ENCODE measurements around the gene PKP3. TPM values are rescaled to one million over a fixed set of nuclear protein-coding genes. Genes with fewer than 3 reads are reported as not detected.

The PKP3 gene
- polyA plus RNA-seq, 1 donor (not counting 4 experiments of a cell fraction or from before 2014, with no cell fraction given), result 125 TPM

DNA sequence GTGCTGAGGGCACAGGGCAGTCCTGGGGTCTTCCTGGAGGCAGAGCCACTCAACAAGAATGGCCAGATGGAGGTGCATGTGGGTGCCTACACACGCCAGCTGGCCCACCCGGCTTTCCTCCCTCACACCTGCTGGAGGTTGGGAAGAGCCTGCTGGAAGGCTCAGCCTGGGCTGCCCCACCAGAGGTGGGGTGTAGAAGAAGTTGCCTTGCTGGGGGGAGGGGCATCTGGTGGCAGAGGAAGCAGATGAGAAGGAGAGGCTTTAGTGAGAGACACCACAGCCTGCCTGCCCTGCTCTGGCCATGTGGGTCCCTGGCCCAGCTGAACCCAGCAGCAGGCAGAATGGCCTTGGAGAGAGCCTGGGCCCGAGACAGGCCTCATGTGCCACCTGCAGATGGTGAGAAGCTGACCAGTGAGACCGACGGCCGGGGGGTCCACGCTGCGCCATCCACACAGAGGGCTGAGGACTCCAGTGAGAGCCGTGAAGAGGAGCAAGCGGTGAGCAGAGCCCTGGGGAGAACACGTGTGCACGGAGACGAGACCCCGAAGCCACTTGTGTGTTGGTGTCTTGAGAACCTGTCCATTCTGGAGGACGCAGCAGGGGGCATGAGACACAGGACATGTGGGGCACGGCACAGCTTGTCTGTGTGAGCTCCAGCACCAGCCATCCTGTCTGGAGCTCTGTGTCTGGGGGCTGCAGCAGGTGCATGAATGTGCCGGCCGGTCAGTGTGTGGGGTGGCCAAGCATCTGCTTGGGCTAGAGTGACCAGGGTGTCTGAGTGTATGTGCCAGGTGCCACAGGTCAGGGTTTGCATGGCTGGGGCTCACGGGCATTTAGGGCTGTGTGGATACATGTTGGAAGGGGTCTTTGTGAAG, 22.1 kb upstream of the PKP3 start:
- dilution Hi-C loops (cut with MboI; ENCODE audit: extremely low pct_ligation_motif_present, low sequenced_read_pairs), result no loop called here
- Histone ChIP-seq H3K9ac (ENCODE audit: control insufficient read depth, extremely low read depth, insufficient read depth, low read length) (no peak overlapping the region), H3K4me2 (ENCODE audit: control insufficient read depth, extremely low read depth, insufficient read depth, low read depth, low read length) (no peak overlapping the region), H3K4me1 (ENCODE audit: control insufficient read depth, extremely low read depth, insufficient read depth, low read length) (peaks cover 9% of the 10 kb centered on the region), H3K27me3 (ENCODE audit: control insufficient read depth, extremely low read depth, insufficient read depth, low read length) (peaks cover 47% of the 10 kb centered on the region), H3K9me1 (ENCODE audit: control insufficient read depth, extremely low read depth, insufficient read depth, low read length) (no peaks in the 10 kb centered on the region), H3K4me3 (ENCODE audit: control insufficient read depth in 2 of 3, extremely low read depth in 1 of 3, insufficient read depth in 2 of 3, low read depth in 1 of 3, low read length in 3 of 3) (no peak overlapping the region), H4K20me1 (ENCODE audit: control insufficient read depth, extremely low read depth, insufficient read depth, low read length) (no peaks in the 10 kb centered on the region), H2AFZ (ENCODE audit: control insufficient read depth, low read length) (no peak overlapping the region), H3K79me2 (ENCODE audit: control insufficient read depth, insufficient read depth, low read length) (no peaks in the 10 kb centered on the region), H3K27ac (ENCODE audit: control insufficient read depth, insufficient read depth, low read length) (no peak overlapping the region), H3K9me3 (ENCODE audit: control insufficient read depth, low read depth, low read length) (no peaks in the 10 kb centered on the region), H3K36me3 (ENCODE audit: control insufficient read depth in 2 of 2, extremely low read depth in 1 of 2, insufficient read depth in 2 of 2, low read length in 2 of 2) (peaks cover 0 to 3% of the 10 kb centered on the region in 2 experiments)
- DNase-seq (ENCODE audit: low read depth, low spot score), result no peak
- no peak for FAIRE-seq
- TF ChIP-seq EZH2 (IDR thresholded peaks at IDR 0.05; ENCODE audit: low read length), result no peak
- TF ChIP-seq, protein P1, sequence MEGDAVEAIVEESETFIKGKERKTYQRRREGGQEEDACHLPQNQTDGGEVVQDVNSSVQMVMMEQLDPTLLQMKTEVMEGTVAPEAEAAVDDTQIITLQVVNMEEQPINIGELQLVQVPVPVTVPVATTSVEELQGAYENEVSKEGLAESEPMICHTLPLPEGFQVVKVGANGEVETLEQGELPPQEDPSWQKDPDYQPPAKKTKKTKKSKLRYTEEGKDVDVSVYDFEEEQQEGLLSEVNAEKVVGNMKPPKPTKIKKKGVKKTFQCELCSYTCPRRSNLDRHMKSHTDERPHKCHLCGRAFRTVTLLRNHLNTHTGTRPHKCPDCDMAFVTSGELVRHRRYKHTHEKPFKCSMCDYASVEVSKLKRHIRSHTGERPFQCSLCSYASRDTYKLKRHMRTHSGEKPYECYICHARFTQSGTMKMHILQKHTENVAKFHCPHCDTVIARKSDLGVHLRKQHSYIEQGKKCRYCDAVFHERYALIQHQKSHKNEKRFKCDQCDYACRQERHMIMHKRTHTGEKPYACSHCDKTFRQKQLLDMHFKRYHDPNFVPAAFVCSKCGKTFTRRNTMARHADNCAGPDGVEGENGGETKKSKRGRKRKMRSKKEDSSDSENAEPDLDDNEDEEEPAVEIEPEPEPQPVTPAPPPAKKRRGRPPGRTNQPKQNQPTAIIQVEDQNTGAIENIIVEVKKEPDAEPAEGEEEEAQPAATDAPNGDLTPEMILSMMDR (optimal IDR thresholded peaks at IDR 0.05 in 1 of 3, IDR thresholded peaks at IDR 0.05 in 1 of 3, conservative IDR thresholded peaks at IDR 0.05 in 1 of 3; ENCODE audit: extremely low read depth in 1 of 3, insufficient read depth in 2 of 3, low read length in 3 of 3), result no peak

DNA sequence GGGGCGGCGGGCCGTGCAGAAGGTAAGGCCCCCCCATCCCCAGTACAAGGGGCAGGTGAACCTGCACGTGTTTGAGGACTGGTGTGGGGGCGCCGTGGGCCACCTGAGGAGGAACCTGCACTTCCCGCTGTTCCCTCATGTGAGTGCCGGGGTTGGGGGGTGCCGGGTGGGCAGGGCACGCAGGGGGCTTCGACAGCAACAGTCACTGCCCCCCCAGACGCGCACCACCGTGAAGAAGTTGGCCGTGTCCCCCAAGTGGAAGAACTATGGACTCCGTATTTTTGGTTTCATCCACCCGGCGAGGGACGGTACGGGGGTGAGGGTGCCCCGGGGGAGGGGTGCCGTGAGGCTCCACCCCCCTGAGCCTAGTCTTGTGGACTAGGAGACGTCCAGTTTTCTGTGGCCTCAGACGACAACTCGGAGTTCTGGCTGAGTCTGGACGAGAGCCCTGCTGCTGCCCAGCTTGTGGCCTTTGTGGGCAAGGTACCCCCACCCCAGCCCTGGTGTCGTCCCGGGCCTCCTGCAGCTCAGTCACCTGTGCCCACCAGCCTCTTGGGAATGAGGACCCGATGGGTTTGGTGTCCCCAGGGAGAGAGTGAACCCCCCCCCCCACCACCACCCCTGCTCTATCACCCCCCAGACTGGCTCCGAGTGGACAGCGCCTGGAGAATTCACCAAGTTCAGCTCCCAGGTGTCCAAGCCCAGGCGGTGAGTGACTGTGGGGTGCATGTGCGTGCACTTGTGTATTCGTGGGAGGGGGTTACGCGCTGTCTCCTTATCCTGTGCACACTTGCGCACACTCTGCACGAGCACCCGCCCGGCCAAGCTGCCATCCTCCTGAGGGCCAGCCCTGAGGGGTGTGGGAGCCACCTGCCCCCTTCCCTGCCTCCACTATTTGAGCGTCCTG, 20.9 kb upstream of the PKP3 start:
- H3K9me1 ChIP-seq (ENCODE audit: control insufficient read depth, extremely low read depth, insufficient read depth, low read length), result no peaks in the 10 kb centered on the region
- H4K20me1 ChIP-seq (ENCODE audit: control insufficient read depth, extremely low read depth, insufficient read depth, low read length), result no peaks in the 10 kb centered on the region
- H3K9ac ChIP-seq (ENCODE audit: control insufficient read depth, extremely low read depth, insufficient read depth, low read length), result no peak overlapping the region
- FAIRE-seq (no peak), DNase-seq (ENCODE audit: low read depth, low spot score) (no peak)
- peaks cover 9% of the 10 kb centered on the region for H3K4me1 ChIP-seq (ENCODE audit: control insufficient read depth, extremely low read depth, insufficient read depth, low read length)
- H2AFZ ChIP-seq (ENCODE audit: control insufficient read depth, low read length), result no peak overlapping the region
- peaks cover 36% of the 10 kb centered on the region for H3K27me3 ChIP-seq (ENCODE audit: control insufficient read depth, extremely low read depth, insufficient read depth, low read length)
- dilution Hi-C loops (cut with MboI; ENCODE audit: extremely low pct_ligation_motif_present, low sequenced_read_pairs), result no loop called here
- H3K4me2 ChIP-seq (ENCODE audit: control insufficient read depth, extremely low read depth, insufficient read depth, low read depth, low read length), result no peak overlapping the region
- H3K27ac ChIP-seq (ENCODE audit: control insufficient read depth, insufficient read depth, low read length), result no peak overlapping the region
- peaks cover 0 to 3% of the 10 kb centered on the region in 2 experiments for H3K36me3 ChIP-seq (ENCODE audit: control insufficient read depth in 2 of 2, extremely low read depth in 1 of 2, insufficient read depth in 2 of 2, low read length in 2 of 2)
- H3K4me3 ChIP-seq (ENCODE audit: control insufficient read depth in 2 of 3, extremely low read depth in 1 of 3, insufficient read depth in 2 of 3, low read depth in 1 of 3, low read length in 3 of 3), result no peak overlapping the region
- no peaks in the 10 kb centered on the region for H3K79me2 ChIP-seq (ENCODE audit: control insufficient read depth, insufficient read depth, low read length)
- no peaks in the 10 kb centered on the region for H3K9me3 ChIP-seq (ENCODE audit: control insufficient read depth, low read depth, low read length)
- TF ChIP-seq, protein P1 (optimal IDR thresholded peaks at IDR 0.05 in 1 of 3, IDR thresholded peaks at IDR 0.05 in 1 of 3, conservative IDR thresholded peaks at IDR 0.05 in 1 of 3; ENCODE audit: extremely low read depth in 1 of 3, insufficient read depth in 2 of 3, low read length in 3 of 3), result no peak
- TF ChIP-seq EZH2 (IDR thresholded peaks at IDR 0.05; ENCODE audit: low read length), result no peak
